Measurements from ENCODE around the gene ADAMTS2. TPM values are rescaled to one million over a fixed set of nuclear protein-coding genes. Genes with fewer than 3 reads are reported as not detected.

ADAMTS2 gene
- polyA plus RNA-seq, 3 donors = 0.74 to 2.3 TPM; not detected in 1

- H3K27ac ChIP-seq (ENCODE audit: low read depth in 1 of 2, low read length in 2 of 2) = no peak overlapping the region
- intact Hi-C loops (cut with micrococcal nuclease) = no loop called here
- H3K79me2 ChIP-seq (ENCODE audit: insufficient read depth, low read length) = no peaks in the 10 kb centered on the region
- no peak overlapping the region for H3K4me3 ChIP-seq (replicated peaks in 1 of 3; ENCODE audit: low read depth in 2 of 3, low read length in 3 of 3)
- H3K27me3 ChIP-seq (ENCODE audit: control insufficient read depth in 2 of 2, insufficient read depth in 2 of 2, low read length in 2 of 2) = no peaks in the 10 kb centered on the region
- H3K9me3 ChIP-seq (replicated peaks in 1 of 2; ENCODE audit: control insufficient read depth in 1 of 2, insufficient read depth in 1 of 2, low read length in 2 of 2) = peaks cover 6 to 44% of the 10 kb centered on the region in 2 donors
- H3K4me1 ChIP-seq (ENCODE audit: control insufficient read depth in 1 of 2, insufficient read depth in 2 of 2, low read length in 2 of 2) = no peaks in the 10 kb centered on the region
- H3K9ac ChIP-seq (ENCODE audit: insufficient read depth, low read length, poor library complexity, severe bottlenecking) = no peak overlapping the region
- no peaks in the 10 kb centered on the region for H3K36me3 ChIP-seq (replicated peaks in 1 of 2; ENCODE audit: control insufficient read depth in 1 of 2, insufficient read depth in 2 of 2, low read length in 2 of 2)
- Mint-ChIP-seq H3K9me3 (peaks cover 13 to 55% (median 43%) of the 10 kb centered on the region in 7 donors), H3K27me3 (ENCODE audit: low read depth in 3 of 3) (peaks cover 0 to 2% (median 2%) of the 10 kb centered on the region in 3 donors), H3K27ac (no peak overlapping the region), H3K4me3 (no peak overlapping the region), H3K36me3 (no peaks in the 10 kb centered on the region), H3K4me1 (no peaks in the 10 kb centered on the region)
- no peak overlapping the region for H2AFZ ChIP-seq (ENCODE audit: insufficient read depth, low read depth, low read length, poor library complexity, severe bottlenecking)
- no peak for TF ChIP-seq CTCF (IDR thresholded peaks at IDR 0.05)
- DNase-seq = no peak
- H4K20me1 ChIP-seq (ENCODE audit: insufficient read depth, low read length) = no peaks in the 10 kb centered on the region
- H3K4me2 ChIP-seq (replicated peaks; ENCODE audit: extremely low read depth, low read length, poor library complexity, severe bottlenecking) = no peak overlapping the region
- 93% methylated on average over 21 of the region's 23 CpGs for WGBS (ENCODE audit: insufficient coverage)
These were observed 212.5 kb downstream of the ADAMTS2 start for GRCh38 chr5:179132586-179133355.

- Mint-ChIP-seq H3K4me3 (no peak overlapping the region), H3K4me1 (no peaks in the 10 kb centered on the region), H3K27ac (no peak overlapping the region), H3K36me3 (no peaks in the 10 kb centered on the region), H3K27me3 (ENCODE audit: low read depth in 3 of 3) (peaks cover 0 to 2% (median 2%) of the 10 kb centered on the region in 3 donors), H3K9me3 (peaks cover 18 to 62% (median 50%) of the 10 kb centered on the region in 7 donors)
- Histone ChIP-seq H2AFZ (ENCODE audit: insufficient read depth, low read depth, low read length, poor library complexity, severe bottlenecking) (no peak overlapping the region), H3K27me3 (ENCODE audit: control insufficient read depth in 2 of 2, insufficient read depth in 2 of 2, low read length in 2 of 2) (no peaks in the 10 kb centered on the region), H3K36me3 (replicated peaks in 1 of 2; ENCODE audit: control insufficient read depth in 1 of 2, insufficient read depth in 2 of 2, low read length in 2 of 2) (no peaks in the 10 kb centered on the region), H3K9me3 (replicated peaks in 1 of 2; ENCODE audit: control insufficient read depth in 1 of 2, insufficient read depth in 1 of 2, low read length in 2 of 2) (peaks cover 13 to 51% of the 10 kb centered on the region in 2 donors), H3K79me2 (ENCODE audit: insufficient read depth, low read length) (no peaks in the 10 kb centered on the region), H3K9ac (ENCODE audit: insufficient read depth, low read length, poor library complexity, severe bottlenecking) (no peak overlapping the region), H3K27ac (ENCODE audit: low read depth in 1 of 2, low read length in 2 of 2) (no peak overlapping the region), H4K20me1 (ENCODE audit: insufficient read depth, low read length) (no peaks in the 10 kb centered on the region), H3K4me3 (replicated peaks in 1 of 3; ENCODE audit: low read depth in 2 of 3, low read length in 3 of 3) (no peak overlapping the region), H3K4me1 (ENCODE audit: control insufficient read depth in 1 of 2, insufficient read depth in 2 of 2, low read length in 2 of 2) (no peaks in the 10 kb centered on the region), H3K4me2 (replicated peaks; ENCODE audit: extremely low read depth, low read length, poor library complexity, severe bottlenecking) (no peak overlapping the region)
- intact Hi-C loops (cut with micrococcal nuclease) = no loop called here
- DNase-seq = no peak
- whole genome bisulfite sequencing (ENCODE audit: insufficient coverage) = 90% methylated on average over 15 of the region's 15 CpGs
- TF ChIP-seq CTCF (IDR thresholded peaks at IDR 0.05) = no peak
These were observed 213.2 kb downstream of the ADAMTS2 start for GRCh38 chr5:179131886-179132585.
